Right renal pelvis (tissue), 4 donors: ENCODE measurements around the gene MS4A3. TPM values are rescaled to one million over a fixed set of nuclear protein-coding genes. Genes with fewer than 3 reads are reported as not detected.
"Not testable (repeated sequence)": the region's sequence is repeated elsewhere in the genome, so short reads cannot be mapped to it uniquely, and the experiment has no call there.

Experiments
- DNase-seq, 4 donors: peaks; one replicate each; pipeline ENCODE4 v3.0.0-alpha.2; 2013; ENCODE audit warnings: low read depth in 4 of 4, low spot score in 3 of 4, missing footprints in 1 of 4
- polyA plus RNA-seq, 4 donors: library from polyadenylated mRNA; unstranded; fragments of 120-200 nt; gene quantifications; one replicate each; pipeline ENCODE4 v1.2.1, GENCODE V29; 2013; ENCODE audit not compliant: insufficient read length in 4 of 4

MS4A3 gene, protein sequence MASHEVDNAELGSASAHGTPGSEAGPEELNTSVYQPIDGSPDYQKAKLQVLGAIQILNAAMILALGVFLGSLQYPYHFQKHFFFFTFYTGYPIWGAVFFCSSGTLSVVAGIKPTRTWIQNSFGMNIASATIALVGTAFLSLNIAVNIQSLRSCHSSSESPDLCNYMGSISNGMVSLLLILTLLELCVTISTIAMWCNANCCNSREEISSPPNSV
- 1 to 10 TPM in 1 of 4 donors, under 1 TPM in 3; 0.55 to 1.2 (median 0.62) TPM for polyA plus RNA-seq

DNA sequence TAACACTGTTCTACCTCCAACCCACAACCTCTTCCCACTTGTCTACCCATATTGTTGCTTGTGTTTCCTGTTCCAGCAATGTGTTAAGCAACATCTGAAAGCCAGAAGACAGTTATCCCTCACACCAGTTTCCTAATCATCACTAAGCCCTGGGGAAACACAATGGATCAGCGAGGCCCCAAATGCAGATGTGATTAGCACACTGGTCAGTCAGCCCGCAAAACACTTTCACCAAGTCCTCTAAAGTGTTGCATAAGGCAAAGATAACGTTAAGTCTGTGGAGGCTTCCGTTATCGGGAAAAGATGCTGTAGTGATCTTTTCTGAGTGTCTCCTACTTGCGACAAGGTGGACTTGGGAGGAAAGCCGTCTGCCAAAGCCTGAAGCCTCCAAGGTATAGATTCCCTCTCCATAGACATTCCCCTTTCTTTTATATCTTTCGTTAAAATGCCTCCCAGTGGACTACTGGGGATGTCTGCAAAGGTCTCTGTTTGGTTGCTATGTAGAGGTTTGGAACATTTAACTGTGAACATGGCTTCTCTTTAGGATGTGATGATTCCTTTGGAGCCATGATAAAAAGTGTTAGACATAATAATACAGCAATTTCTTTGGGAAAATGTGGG is at the start of gene MS4A3:
MS4A3 (plus strand) TSS at position 317 of the 621 bp plus-strand sequence. CDS start 4,496 bp downstream, outside the sequence.
- DNase-seq, result no peak

DNA sequence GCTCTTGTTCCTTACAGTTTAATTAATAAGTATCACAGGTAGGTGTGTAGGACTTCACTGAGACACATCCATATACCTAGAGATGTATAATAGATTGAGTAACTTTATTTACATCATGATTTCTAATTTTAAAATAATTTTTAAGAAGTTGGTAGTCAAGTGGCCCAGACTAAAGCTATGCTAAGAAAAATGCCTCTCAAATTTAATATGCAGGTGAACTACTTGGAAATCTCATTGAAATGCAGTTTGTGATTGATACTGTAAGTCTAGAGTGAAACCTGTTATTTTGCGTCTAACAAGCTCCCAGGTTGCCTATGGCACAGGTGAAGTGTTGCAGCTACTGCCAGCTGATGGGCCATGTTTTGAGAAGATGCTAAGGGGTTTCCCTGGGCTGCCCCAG is 39.6 kb upstream of the MS4A3 start, which contains the start of gene OOSP4B:
OOSP4B (plus strand) TSS at position 301 of the 400 bp plus-strand sequence.
- DNase-seq, result no peak

DNA sequence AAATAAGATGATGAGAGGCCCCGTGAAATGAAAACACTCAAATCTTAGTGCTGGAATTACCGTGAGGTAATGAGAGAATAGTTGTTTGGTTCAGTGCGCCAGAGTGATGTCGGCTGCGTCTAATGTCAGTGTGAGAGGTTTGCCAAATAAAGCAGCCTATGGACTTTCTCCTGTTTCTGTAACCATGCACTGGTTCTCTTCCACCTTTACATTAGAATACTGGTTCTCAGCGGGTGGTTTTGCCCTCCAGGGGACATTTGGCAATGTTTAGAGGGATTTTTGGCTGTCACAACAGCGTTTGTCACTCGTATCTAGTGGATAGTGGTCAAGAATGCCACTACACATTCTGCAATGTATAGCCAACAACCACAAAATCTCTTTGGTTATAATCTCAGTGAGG is 38.4 kb upstream of the MS4A3 start:
- DNase-seq, result no peak

DNA sequence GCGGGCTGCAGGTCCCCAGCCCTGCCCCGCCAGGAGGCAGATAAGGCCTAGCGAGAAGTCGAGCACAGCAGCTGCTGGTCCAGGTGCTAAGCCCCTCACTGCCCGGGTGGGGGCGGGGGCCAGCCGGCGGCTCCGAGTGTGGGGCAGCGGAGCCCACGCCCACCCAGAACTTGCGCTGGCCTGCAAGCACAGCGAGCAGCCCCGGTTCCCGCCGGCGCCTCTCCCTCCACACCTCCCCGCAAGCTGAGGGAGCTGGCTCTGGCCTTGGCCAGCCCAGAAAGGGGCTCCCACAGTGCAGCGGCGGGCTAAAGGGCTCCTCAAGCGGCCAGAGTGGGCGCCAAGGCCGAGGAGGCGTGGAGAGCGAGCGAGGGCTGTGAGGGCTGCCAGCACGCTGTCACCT is 36.1 kb upstream of the MS4A3 start:
- not testable (repeated sequence) for DNase-seq

DNA sequence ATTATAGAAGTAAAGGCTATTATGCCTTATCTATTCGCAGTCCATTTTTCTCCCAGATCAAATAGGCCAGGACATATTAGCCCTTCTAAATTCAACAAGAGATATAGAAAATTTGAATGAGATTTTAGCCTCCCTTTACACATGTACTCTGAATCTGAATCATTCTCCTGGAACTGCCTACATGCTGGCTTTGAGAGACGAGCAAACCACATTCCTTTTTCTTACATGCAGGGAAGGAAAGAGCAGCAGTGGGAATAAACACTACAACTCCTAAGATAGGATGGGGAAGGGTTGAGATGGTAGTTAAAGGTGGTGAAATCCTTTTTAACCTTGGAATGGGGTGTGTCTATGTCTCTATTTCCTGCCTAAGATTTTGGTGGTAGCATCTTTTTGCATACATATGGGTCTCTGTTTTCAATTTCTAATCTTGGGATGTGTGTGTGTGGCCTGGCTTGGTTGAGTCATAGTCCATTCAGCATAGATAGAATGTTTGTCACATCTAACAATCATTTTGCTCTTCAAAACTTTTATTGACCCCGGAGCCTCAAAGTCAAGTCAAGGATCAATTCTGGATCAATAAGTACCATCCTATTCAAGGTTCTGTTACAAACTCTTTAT is 27.3 kb upstream of the MS4A3 start:
- DNase-seq, result no peak

DNA sequence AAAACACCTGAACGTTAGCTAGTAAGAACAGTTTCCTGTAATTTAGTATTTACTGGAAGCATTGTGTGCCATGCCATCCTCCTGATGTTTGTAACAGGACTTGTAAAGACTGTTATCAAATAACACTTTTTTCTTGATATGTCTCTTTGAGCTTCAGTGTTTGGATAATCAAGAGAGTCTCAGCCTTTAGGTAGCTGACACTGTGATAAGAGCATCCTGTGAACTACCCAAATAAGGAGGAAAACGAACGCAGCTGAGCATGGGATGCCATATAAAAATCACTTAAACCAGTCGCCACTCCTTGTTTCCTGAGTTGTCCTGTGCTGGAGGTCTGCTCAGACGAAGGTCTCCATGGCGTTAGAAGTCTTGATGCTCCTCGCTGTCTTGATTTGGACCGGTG is 16.4 kb upstream of the MS4A3 start, which contains the start of gene OOSP2:
OOSP2 (plus strand) TSS at position 301 of the 400 bp plus-strand sequence; CDS start at position 352, 51 bp downstream.
- DNase-seq, result no peak

DNA sequence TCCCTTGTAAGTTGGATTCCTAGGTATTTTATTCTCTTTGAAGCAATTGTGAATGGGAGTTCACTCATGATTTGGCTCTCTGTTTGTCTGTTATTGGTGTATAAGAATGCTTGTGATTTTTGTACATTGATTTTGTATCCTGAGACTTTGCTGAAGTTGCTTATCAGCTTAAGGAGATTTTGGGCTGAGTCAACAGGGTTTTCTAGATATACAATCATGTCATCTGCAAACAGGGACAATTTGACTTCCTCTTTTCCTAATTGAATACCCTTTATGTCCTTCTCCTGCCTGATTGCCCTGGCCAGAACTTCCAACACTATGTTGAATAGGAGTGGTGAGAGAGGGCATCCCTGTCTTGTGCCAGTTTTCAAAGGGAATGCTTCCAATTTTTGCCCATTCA is 6.0 kb upstream of the MS4A3 start:
- DNase-seq, result not testable (repeated sequence)

DNA sequence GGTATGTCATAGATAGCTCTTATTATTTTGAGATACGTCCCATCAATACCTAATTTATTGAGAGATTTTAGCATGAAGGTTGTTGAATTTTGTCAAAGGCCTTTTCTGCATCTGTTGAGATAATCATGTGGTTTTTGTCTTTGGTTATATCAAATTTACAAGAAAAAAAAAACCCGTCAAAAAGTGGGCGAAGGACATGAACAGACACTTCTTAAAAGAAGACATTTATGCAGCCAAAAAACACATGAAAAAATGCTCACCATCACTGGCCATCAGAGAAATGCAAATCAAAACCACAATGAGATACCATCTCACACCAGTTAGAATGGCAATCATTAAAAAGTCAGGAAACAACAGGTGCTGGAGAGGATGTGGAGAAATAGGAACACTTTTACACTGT is 5.6 kb upstream of the MS4A3 start:
- not testable (repeated sequence) for DNase-seq

DNA sequence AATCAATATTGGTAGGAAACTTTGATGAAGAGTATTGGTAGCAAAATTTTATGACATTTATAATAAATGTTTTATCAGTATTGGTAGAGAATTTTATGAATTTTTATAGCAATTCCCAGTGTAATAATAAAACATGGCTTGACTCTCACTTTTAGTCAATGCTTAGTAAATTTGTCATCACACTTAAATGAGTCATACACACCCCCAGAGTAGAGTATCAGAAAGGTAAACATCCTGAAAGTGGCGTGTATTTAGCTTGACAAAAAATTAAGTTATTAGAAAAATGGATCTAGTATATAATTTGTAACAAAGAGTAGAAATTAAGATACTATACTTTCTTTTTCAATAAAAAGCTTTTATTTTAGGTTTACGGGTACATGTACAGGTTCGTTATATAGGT is 2.6 kb downstream of the MS4A3 start:
- DNase-seq, result no peak

DNA sequence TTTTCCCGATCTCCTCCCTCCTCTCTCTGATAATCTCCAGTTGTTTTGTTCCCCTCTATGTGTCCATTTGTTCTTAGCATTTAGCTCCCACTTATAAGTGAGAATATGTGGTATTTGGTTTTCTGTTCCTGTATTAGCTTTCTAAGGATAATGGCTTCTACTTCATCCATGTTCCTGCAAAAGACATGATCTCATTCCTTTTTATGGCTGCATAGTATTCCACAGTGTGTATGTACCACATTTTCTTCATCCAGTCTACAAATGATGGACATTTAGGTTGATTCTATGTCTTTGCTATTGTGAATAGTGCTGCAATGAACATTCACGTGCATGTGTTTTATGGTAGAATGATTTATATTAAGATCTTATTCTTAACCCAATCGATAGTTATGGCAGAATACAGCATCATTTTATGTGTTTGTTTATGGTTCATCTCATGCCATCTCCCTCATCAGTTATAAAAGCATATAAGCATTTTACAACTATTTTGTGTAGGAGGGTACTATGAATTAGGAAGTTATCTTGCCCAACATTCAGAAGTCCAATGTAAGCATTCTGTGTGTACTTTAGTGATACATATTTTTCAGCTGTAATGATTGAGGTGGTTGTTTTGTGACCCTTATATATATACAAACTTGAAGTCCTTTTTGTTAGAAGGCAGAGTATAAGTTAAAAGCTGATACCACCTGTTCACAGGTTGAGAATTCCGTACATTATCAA is 3.2 kb downstream of the MS4A3 start:
- no peak for DNase-seq

DNA sequence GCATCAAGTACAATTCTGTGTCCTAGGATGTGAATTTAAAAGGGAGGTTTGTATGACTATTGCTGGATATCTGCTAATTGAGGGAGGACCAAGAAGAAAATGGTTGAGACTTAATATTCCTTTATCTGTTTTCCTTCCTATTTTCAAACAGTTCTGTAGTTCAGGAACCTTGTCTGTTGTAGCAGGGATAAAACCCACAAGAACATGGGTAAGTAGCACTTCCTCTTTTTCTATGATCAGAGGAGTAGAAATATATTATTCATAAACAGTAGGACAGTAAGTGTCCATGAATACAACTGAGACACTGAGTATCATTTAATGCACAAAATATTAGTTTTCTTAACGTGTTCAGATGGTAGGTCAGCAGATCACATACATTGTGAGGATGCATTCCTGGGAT is 7.6 kb downstream of the MS4A3 start:
- no peak for DNase-seq

DNA sequence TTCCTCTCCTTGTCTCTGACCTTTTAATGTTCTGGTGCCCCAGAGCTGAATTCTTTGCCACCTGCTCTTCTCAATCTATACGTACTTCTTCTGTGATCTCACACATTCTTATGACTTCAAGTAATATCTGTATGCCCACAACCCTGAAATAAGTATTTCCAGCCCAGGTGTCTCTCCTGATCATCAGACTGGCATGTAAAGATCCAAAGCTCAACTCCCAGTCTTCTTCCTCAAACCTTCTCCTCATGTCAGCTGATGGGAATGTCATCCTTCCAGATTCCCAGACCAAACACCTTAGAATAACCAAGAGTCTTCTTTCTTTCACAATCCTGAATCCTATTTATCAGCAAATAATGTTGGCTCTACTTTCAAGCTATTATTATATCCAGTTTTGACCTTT is 9.3 kb downstream of the MS4A3 start:
- DNase-seq, result no peak

DNA sequence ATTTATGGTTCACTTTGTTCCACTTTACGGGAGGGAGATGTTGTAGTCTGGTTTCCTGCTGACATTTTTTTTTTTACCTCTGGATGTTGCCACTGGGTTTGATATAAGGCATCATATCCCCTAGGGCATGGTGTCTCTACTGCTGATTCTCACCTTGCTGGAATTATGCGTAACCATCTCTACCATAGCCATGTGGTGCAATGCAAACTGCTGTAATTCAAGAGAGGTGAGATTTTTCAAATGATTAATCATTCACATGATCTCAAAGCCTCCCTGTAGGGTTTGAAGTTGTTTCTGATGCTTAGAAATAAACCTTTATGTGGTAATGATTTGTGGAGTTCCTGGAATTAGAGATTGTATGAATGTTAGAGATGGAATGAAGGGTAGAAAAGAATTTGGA is 13.0 kb downstream of the MS4A3 start:
- DNase-seq, result no peak

DNA sequence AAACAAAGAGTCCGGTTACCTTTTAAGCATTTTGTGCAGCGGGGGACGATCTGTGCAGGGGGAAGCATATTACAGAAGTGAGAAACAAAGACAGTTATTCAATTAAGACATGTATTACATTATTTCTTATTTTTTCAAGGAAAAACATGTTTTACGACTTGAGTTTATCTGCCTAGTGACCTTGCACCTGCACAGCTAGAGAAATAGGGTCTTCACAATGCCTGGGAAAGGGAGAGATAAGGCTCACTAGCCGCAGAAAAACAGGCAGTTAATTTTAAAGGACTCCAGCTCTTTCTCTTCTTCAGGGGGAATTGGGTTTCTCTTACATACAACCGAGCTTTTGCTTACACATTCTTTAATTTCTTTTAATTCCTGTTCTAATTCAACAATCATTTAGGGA is 15.2 kb downstream of the MS4A3 start:
- not testable (repeated sequence) for DNase-seq

DNA sequence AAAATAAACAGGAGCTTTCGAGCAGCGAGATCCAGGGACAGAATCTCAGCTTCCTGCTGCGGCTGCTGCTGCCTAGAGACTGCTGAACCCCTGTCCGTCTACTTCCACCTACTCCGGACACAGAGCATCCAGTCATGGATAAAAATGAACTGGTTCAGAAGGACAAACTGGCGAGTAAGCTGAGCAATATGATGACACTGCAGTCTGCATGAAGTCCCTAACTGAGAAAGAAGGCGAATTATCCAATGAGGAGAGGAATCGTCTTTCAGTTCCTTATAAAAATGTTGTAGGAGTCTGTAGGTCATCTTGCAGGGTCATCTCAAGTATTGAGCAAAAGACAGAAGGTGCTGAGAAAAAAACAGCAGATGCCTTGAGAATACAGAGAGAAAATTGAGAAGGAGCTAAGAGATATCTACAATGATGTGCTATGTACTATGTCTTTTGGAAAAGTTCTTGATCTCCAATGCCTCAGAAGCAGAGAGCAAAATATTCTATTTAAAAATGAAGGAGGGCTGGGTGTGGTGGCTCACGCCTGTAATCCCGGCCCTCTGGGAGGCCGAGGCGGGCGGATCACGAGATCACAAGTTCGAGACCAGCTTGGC is 20.9 kb downstream of the MS4A3 start:
- no peak for DNase-seq

DNA sequence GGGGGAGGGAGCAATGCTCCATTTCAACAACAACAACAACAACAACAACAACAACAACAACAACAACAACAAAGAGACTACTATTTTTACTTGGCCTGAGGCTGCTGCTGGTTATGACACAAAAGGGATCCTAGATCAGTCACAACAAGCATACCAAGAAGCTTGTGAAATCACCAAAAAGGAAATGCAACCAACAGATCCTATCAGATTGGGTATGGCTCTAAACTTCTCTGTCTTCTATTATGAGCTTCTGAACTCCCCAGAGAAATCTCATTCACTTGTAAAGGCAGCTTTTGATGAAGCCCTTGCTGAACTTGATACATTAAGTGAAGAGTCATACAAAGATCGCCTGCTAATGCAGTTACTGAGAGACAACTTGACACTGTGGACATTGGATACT is 21.5 kb downstream of the MS4A3 start:
- no peak for DNase-seq

DNA sequence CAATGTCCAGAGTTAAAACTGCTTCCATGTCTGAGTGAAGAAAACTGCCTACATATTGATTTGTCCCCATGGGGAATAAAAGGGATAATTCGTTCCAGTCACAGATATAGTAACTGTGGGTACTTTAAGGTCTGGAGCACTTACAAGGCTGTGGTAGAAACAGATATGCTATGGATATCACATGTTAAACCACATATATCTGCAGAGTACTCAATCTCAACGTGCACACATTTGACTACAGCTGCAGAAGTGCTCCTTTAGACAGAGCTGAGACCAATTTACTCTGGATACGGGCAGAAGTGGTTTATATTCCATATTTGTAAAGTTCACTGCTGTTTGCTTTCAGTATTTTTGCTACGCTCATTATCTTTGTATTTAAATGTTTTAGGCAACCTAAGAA is 22.3 kb downstream of the MS4A3 start:
- no peak for DNase-seq

DNA sequence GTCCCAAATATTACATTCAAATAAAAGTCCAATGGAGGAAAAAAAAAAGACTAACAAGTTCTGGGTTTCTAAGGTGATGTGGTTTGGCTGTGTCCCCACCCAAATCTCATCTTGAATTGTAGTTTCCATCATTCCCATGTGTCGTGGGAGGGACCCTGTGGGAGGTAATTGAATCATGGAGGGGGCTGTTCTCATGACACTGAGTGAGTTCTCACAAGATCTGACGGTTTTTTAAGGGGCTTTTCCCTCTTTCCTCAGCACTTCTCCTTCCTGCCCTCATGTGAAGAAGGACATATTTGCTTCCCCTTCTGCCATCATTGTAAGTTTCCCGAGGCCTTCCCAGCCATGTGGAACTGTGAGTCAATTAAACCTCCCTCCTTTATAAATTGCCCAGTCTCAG is 24.1 kb downstream of the MS4A3 start:
- no peak for DNase-seq

DNA sequence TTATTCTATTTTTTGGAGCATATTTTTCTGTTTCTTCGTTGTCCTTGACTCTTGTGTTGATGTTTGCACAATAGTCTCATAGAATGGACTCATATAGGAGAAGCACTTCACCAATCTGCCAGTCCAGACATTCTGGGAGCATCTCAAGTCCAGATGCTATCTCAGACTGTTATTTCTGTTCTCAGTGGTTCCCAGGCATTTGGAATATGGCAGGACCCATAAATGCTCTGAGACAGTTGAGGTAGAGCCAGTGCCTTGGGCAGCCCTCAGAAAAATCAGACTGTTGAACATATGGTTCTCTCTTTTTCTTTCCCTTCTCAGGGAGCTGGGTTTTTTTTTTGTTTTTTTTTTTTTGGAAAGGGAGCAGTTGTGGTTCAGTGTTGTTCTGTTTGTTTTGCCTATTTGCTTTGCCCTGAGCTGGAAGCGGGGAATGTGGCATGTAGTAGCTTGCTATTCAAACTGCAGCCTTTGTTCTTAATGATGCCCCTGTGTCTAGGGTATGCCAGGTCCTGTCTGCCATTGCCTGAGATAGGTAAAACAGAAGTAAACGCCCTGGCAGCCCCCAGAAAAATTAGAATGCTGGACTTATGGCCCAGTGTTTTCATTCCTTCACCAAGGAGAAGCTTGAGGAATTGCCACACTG is 28.3 kb downstream of the MS4A3 start:
- no peak for DNase-seq

DNA sequence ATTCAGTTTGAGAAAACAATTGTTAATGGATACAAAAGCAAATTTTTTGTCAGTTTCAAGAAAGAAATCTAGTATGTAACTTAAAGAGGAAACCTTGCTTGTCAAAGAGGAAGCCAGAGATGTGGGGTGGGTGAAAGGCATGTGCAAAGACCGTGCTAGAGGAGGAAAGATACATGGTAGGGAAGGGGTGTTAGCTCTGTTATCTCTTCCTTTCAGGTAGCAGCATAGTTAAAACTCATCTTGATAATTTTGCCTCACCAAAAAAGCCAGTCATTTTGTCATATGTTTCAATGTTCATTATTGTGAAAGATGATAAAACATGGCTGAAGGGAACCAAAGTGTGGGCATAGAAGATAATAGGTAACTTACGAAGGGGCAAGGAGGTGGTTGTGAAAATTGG is 29.4 kb downstream of the MS4A3 start:
- no peak for DNase-seq
